ENCODE results near the gene KDM4E.

Gene KDM4E

DNA sequence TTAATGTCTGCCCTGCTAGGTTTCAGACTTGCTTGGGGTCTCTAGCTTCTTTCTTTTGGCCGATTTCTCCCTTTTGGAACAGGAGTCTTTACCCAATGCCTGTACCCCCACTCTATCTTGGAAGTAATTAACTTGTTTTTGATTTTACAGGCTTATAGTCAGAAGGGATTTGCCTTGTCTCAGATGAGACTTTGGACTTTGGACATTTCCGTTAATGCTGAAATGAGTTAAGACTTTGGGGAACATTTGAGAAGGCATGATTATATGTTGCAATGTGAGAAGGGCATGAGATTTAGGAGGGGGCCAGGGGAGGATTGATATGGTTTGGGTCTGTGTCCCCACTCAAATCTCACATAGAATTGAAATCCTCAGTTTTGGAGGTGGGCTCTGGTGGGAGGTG, 29.3 kb downstream of the KDM4E start:
- no peak for DNase-seq

DNA sequence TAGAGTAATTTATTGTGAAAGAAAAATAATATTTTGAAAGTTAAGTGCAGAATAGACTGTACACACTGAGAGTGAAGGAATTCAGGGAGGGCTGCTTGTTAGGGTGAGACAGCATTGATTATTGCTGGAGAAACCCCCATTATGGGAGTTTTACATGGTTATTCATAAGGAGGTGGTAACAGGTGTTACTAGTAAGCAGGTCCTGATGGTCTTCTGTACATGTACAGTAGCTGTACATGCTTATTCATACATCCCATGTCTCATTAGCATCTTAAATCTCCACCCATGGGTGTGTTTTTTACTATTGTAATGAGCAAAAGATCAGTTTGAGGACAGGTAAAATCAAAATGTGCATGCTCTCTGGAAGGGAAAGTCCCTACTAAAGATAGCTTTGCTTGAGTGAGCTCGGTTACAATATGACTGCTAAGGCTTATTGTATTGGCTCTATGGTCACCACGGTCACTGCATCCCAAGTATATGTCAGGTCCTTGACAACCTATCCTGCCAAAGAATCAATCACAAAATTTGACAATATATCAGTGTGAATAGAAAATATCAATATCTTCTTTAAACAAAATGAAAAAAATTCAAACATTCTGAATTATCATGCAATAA, 30.3 kb downstream of the KDM4E start:
- DNase-seq: no peak

DNA sequence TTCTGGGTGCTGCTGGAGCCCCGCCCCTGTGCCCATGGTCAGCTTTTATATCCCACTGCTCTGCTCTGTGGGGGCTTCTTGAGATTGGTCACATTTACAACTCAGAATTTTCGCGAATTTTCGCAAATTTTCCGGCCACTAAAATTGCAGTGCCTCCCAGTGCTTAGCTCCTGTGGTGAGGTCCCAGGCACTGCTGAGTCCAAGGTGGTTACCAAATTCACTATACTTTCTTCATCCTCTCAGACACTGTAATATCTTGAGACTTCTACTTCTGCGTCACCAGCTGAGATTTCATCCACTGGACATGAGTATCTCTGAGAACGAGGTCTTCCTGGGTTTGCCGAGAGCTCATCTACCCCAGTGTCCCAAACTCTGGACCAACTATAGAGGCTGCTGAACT, 32.9 kb downstream of the KDM4E start:
- no peak for DNase-seq

DNA sequence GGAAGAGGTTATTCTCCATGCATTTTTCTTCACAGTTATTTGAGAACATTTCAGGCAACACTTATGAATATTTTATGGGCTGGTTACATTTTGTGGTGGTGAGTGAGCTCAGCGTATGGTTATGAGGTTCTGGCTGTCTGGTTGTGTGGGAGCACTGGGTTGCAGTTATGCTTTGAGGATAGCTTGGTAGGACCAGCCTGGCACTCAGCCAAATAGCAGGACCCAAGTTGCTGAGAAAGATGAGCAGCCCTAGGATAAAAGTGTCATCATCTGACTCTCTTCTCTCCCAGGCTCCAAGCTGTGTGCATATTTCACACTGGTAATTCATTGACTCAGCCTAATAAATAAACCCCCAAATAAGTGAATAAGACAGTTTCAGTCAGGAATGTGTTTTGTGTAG, 33.6 kb downstream of the KDM4E start:
- no peak for DNase-seq

DNA sequence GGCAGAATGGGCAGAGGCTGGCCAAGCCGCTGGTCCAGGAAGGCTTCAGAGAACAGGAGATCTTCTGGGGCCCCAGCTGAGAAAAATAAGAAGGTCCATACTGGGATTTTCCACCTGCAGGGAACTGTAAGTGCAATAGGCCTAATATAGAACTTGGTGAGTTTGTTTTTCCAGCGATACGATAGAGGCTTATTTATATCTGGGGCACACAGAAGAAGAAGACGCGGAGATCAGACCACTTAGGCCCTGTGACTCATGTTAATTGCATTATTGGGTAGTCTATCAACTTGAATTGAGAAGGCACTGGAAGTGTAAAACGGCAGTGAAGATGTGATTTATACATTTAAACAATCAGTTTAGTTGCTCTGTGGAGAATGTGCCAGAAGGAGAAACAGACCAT, 34.0 kb downstream of the KDM4E start:
- DNase-seq: no peak

DNA sequence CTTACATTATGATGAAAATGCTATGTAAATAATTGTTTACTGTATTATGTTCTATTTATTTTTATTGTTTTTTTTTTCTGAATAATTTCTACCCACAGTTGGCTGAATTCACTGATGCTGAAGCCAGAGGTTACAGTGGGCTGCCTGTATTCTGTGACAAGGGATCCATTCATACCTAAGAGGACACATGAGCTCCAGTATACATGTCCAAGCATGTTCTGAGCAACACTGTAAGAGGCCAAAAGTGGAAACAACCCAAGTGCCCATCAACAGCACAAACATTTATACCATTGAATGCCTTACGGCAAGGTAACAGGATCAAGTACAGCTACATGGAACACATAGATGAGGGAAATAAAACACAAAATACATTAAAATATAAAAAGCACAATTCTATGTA, 40.3 kb downstream of the KDM4E start:
- no peak for DNase-seq

DNA sequence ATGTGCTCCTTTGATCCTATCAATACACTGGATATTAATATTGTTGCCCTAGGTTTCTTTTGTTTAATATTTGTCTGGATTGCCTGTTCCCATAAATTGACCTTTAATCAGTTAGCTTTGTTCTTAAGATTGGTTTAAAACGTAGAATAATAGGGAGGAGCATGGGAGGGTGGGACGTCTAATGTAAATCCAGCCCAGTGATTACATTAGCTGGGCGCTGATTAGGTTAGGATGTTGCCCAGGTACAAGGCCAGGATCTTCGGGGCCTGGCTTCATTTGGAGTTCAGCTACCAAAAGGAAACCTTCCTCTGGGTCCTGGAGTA, 41.6 kb downstream of the KDM4E start, which contains the start of gene SRSF8:
TSS of gene SRSF8 (plus strand) at position 204 of the 323 bp plus-strand sequence. CDS start 308 bp downstream, outside the sequence.
- DNase-seq: no peak

DNA sequence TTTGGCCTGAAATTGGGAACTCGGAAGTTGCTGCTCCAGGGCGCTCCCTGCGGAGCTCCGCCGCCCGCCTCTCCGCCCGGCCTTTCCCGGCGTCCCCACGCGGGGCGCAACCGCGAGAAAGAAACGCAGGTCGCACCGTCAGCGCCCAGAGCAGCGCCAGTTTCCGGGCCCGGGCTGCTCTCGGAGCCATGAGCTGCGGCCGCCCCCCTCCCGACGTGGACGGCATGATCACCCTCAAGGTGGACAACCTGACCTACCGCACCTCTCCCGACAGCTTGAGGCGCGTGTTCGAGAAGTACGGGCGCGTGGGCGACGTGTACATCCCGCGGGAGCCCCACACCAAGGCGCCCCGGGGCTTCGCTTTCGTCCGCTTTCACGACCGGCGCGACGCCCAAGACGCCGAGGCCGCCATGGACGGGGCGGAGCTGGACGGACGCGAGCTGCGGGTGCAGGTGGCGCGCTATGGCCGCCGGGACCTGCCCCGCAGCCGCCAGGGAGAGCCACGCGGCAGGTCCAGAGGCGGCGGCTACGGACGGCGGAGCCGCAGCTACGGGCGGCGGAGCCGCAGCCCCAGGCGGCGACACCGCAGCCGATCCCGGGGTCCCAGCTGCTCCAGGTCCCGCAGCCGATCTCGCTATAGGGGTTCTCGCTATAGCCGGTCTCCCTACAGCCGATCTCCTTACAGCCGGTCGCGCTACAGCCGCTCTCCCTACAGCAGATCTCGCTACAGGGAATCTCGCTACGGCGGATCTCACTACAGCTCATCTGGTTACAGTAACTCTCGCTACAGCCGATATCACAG, 42.2 kb downstream of the KDM4E start:
- peak; percentile 70 for DNase-seq

DNA sequence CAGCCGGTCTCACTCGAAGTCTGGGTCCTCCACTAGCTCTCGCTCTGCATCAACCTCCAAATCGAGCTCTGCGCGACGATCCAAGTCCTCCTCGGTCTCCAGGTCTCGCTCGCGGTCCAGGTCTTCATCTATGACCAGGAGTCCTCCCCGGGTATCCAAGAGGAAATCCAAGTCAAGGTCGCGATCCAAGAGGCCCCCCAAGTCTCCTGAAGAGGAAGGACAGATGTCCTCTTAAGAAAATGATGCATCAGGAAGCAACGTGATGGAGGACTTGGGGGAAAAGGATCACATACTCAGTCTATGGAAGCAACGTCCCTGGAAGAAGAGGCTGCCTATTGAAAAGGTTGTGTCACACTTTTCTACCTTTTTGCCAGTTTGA, 42.8 kb downstream of the KDM4E start:
- no peak for DNase-seq

DNA sequence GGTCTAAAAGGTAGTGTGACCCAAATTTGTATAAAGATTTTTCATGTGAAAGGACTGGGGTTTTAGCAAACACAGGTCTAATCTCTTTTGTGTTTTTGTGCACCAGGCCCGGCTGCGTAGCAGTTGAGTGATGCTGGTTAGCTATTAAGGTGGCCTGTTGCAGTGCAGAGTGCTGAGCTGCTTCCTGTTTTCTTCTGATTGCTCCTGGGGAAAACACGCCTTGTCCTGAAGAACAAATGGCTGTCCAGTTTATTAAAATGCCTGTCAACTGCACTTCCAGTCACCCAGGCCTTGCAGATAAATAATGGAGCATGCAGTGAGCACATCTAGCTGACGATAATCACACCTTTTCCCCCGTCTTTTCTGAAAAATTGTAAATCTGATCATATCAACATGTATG, 43.5 kb downstream of the KDM4E start:
- peak; percentile 82 for DNase-seq

DNA sequence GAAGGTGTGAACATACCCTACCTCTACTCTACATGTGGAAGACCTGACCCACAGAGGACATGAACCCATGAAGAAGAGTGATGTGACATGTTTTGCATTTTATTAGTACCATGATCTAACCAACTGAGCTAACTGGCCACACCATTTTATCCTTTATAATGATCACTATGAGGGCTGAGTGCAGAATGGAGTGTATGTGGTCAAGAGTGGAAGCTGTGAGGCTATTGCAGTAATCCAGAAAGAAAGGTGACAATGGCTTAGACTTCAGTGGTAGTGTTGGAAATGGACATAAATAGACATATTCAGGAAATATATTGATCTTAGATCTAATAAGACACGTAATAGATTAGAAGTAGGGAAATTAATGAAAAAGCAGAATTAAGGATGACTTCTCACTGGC, 45.4 kb downstream of the KDM4E start:
- DNase-seq: no peak

DNA sequence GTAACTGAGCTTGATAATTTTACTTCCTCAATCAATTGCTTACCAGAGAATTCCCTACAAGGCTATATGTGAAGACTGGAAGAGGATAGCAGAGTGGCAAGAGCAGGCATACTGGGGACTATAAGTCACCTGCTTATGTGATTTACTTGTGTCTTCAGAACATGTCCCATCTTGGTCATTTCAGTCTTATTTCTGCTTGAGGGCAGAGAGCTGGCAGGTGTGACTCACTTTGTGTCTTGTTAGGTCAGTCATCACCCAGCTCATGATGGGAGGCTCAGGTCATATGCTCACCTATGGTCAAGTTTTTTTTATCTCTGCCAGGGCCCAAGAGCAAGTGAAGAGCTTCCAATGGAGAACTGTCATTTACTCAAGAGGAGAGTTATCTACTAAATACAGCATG, 47.9 kb downstream of the KDM4E start:
- DNase-seq: no peak

DNA sequence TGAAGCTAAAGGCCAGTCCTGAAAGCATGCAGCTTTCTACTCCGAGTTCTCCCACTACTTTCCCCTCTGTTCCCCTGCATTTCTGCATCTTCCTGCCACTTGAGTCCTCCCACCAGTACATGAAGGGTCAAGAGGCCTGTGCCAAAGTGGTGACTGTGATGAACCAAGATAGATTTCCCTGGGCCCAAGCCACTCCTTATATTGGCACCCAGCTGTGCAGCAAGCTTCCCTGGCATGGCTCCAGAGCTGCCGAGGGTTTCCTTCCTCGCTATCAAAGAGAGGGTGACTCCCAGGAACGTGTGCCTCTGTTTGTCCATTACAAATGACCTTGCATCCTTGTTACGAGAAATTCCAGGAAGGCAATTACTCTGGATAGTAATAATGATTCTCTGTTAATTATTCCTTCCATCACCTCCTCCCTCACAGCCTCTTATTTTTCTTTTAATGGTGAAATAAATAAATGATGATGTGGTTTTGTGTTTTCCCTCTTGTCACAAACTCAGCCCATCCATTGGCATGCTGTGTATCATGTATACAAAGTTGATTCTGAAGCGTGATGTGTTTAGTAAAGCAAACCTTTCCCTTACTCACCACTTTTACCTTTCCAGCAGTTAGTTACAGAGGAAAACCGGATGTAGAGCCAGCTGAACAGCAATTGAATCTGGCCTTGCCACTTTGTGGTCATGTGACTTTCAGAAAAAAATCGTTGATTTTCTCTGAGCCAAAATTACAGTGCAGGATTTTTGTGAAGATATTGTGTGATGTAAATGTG, 49.9 kb downstream of the KDM4E start:
- DNase-seq: no peak

DNA sequence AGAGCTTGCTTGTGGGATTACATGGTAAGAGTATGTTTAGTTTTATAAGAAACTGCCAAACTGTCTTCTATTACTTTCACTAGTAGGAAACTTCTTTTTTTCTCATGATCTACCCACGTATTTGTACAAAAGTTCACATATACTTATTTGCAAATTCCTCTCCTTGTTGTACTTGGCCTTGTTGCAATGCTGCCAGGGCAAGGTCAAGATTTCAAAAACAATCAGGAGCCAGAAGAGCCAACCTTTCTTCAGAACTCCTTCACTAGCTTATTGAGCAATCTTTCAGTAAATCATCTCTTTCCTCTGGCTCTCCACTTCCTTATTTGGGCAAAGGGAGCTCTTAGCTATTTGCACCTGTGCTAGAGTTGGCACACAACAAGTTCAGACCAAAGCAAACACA, 51.4 kb downstream of the KDM4E start:
- no peak for DNase-seq

DNA sequence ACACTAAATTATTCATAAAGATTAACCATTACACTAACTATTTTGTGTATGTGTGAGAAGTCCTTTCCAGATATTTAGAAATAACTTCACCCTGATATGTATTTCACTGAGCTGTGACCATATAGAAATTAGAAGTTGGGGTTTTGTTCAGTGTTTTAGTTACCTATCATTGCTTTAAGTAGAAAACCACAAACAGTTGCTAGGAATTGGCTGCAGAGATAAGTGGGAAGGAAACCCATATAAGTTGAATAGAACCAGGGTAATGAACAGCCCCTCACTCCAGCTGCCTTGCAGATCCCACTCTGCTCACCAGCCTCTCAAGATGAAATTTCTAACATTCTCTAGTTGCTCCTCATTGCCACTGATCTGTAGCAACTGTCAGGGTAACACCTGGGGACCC, 51.9 kb downstream of the KDM4E start:
- DNase-seq: no peak
